CD4-positive, alpha-beta T cell treated with Interleukin-4 for 4 hours (primary cell): ENCODE measurements around the gene CACNG7.
"Not testable (repeated sequence)": the region's sequence is repeated elsewhere in the genome, so short reads cannot be mapped to it uniquely, and the experiment has no call there.

Experiments used
- DNase-seq: peaks from one replicate; pipeline ENCODE4 v3.0.0-alpha.2; 2020

Gene CACNG7

DNA sequence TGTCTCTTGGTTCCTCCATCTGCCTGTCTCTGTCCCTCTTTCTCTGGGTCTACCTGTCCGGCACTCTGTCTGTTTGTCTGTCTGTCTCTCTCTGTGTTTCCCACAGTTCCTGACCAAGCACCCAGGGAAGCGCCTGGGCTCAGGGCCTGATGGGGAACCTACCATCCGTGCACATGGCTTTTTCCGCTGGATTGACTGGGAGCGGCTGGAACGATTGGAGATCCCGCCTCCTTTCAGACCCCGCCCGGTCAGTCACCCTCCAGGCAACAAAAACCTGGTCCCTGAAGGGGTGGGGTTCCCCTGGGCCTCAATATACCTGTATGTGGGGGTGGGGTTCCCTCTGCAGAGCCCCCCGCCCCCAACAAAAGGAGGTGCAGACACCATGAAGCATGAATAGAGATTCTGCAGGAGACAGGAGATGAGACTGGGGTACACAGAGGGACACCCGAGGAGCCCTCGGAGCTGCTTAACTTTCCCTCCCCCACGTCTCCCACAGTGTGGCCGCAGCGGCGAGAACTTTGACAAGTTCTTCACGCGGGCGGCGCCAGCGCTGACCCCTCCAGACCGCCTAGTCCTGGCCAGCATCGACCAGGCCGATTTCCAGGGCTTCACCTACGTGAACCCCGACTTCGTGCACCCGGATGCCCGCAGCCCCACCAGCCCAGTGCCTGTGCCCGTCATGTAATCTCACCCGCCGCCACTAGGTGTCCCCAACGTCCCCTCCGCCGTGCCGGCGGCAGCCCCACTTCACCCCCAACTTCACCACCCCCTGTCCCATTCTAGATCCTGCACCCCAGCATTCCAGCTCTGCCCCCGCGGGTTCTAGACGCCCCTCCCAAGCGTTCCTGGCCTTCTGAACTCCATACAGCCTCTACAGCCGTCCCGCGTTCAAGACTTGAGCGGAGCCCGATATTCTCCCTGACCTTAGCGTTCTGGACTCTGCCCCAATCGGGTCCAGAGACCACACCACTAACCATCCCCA, 2.6 kb upstream of the CACNG7 start:
- DNase-seq, result peak; percentile 47

DNA sequence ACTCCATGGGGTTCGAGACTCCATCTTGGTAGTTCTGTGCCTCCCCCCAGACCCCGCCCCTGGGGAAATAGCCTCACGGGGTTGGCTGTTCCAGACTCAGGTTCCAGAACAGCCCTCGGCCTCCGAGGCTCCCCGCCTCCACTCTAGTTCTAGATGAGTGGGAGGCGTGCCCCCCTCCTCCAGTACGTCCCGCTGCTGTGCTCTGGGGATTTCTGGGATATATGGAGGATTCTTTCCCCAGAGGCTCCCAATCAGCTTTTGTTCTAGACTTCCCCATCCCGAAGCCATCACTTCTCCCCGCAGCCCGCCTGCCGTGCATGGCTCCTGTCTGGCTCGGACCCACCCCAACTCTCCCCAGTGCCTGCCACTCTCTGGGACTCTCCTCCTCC, 1.9 kb upstream of the CACNG7 start:
- no peak for DNase-seq

DNA sequence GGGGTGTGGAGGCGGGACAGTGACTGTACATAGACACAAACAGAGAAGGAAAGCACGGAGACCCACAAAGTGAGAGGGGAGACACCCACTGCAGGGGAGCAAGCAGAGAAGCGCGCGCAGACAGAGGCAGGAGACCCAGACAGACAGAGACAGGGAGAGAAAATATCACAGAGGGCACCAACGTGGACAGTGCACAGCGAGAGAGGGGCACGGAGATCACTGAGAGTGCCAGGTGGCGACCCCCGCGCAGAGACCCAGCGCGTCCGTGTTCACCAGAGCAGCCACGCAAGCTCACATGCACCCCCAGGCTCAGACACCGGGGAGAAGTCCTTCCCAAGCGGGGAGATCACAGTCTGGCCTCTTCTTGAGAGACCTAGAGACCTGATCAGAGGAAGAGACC, 1.4 kb upstream of the CACNG7 start:
- no peak for DNase-seq

DNA sequence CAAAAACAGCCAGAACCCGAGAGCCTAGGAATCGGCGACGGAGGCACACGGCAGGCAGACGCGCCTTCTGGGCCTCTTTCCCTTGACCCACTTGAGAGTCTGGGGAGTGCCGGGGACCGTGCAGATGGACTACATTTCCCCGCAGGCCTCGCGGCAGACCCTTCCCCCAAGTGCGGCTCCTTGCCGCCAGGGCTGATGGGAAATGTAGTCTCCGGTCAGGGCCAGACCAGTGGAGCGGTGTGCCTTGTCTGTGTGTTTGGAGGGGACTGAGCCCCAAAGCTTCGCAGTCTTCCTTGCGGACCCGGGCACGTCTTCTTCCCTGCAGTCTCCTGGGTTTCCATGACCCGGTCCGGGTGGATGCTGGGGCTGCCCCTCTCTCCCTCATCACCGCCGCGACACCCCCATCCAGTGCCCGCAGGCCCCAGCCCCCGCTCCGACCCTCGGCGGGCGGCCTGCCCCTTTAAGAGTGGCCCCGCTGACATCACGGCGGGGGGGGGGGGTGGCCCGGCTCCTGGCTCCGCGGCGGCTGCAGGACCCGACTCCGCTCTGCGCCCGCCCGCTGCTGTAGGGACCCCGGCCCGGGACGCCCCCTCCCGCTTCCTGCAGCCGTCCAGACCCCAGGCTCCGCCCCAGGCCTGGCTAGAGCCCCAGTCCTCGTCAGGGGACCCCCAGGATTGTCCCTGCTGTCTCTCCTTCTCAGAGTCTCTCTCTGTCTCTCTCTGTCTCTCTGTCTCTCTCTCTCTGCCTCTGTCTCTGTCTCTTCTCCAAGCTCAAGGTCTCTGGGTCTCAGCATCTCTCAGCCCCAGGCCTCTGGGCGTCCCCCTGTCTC, 758 bp upstream of the CACNG7 start:
- peak; percentile 17 for DNase-seq

DNA sequence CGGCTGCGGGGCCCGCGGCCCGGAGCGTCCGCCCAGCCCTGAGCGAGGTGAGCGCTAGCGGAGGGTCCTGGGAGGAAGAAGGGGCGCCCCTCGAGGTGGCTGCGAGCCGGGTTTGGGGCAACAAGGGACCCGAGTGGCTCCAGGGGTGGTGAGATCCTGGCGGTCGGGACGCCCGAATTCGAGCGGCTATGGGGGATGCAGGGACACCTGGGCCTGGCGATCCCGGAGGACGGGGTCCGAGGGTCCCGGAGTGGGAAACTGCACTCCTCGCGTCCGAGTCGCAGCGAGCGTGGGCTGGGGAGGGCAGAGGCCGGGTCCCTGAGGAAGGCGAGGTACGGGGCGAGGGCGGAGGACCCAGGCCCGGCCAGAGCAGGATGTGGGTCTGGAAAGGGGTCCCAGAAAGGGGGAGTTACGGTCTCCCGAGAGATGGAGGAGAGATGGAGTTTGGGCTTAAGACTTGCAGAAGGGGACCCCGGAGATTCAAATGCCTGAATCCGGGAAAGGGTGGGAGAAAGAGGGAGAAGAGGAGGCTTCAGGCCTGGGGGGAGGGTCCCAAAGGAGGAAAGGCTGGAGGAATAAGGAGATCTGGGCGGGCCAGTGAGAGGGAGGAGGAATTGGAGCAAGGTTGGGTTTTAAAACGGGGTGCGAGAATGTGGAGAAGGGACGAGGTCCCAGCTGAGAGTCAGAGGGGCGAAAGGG, 542 bp downstream of the CACNG7 start:
- DNase-seq, result no peak

DNA sequence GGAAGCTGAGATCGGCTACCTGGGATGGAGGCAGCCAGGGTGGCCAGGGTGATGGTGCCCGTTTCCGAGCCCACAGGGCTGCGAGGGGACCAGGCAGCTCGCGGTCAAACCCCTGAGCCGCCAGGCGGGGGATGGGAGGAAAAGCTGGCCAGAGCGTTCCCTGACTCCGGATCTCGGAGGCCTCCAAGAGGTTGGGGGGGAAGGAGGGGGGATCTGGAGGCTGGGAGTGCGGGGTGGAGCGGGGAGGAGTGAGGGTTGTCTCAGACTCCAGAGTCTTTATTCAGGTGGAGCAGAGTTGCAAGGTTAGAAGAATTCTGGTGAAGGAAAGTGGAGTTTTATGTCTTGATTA, 1.1 kb downstream of the CACNG7 start:
- DNase-seq, result no peak

DNA sequence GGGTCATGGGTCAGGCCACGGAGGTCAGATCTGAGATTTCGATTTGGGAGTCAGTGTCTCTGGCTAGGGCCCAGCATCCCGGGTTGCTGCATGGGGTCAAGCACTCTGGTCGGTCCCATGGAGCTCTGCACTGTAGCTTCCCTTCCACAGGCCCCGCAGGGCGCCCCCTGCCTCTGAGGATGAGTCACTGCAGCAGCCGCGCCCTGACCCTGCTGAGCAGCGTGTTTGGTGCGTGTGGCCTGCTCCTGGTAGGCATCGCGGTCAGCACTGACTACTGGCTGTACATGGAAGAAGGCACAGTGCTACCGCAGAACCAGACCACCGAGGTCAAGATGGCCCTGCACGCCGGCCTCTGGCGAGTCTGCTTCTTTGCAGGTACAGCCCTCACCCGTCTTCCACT, 3.6 kb downstream of the CACNG7 start:
- DNase-seq, result no peak

DNA sequence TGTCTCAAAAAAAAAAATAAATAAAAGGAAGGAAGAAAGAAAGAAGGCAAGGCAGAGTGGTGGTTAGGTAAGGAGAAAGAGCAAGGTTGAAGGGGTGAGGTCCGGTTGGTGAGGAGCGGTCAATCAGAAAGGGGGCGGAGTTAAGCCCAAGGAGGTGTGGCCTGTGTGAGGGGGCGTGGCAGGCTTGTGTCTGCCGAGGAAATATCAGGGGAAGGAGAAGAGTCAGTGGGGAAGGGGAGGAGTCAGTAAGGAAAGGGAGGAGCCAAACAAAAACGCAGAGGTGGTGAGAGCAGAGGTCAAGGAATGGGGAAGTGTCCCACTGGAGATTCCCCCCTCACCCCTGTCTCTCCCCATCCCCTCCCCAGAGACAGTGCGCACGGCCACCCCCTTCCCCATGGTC, 5.9 kb downstream of the CACNG7 start:
- no peak for DNase-seq

DNA sequence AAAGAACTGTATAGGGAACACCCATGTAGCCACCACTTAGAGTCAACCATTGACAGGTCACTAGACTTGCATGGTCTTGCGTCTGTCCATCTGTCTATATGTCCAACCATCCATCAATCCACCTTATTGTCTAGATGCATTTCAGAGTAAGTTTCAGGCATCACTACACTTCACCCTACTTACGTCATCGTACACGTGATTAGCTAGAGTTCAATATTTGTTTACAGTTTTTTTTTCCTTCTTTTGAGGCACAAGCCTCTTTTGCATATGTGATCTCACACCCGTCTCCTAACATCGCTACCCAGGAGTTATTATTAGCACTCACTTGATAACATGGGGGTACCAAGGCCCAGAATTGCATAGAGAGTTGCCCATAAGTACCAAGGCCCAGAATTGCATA, 6.9 kb downstream of the CACNG7 start:
- DNase-seq, result no peak

DNA sequence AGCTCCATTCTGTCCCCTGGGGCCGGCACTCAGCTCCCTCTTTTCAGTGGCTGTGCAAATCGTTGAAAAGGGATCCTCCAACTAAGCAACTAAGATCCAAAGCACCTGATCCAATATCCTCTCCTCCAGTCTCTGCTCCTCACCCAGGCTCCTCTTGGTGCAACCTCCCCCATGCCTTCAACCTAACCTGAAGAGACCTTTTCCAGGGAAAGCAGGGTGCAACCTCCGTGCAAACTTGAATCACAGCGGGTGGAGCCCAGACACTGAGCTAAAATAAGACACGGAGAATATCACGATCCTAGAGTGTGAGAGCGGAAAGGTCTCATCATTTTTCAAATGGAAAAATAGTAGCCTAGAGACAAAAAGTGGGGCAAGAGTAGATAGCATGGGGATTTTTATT, 8.3 kb downstream of the CACNG7 start:
- no peak for DNase-seq

DNA sequence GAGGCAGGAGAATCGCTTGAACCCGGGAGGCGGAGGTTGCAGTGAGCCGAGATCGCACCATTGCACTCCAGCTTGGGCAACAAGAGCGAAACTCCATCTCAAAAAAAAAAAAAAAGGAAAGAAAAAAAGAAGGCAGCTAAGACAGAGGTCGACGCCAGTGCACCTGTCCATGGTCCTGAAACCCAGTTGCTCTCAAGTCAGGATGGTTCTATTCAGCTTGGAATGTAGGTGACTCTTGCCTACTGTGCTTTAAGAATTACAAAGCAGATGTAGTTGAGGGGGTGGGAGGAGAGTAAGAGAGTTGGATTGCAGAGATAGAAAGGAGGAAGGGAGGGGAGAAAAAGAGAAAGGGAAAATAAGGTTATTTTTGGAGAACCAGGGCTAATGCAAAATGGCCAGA, 18.7 kb downstream of the CACNG7 start:
- DNase-seq, result no peak

DNA sequence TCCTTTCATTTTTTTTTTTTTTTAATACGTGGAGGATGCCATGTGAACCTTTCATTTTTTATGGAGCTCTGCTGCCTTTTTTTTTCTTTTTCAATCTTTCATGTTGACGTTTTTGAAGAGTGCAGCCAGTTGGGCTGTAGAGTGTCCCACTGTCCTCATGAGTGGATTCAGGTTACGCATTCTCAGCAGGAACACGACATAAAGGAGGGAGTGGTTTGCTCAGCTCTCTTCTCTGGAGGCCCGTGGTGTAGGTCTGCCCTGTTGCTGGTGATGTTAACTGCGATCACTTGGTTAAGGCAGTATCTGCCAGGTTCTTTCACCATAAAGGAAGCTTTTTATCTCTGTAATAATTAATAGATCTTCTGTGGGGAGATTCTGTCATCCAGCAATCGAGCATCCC, 27.0 kb downstream of the CACNG7 start:
- no peak for DNase-seq

DNA sequence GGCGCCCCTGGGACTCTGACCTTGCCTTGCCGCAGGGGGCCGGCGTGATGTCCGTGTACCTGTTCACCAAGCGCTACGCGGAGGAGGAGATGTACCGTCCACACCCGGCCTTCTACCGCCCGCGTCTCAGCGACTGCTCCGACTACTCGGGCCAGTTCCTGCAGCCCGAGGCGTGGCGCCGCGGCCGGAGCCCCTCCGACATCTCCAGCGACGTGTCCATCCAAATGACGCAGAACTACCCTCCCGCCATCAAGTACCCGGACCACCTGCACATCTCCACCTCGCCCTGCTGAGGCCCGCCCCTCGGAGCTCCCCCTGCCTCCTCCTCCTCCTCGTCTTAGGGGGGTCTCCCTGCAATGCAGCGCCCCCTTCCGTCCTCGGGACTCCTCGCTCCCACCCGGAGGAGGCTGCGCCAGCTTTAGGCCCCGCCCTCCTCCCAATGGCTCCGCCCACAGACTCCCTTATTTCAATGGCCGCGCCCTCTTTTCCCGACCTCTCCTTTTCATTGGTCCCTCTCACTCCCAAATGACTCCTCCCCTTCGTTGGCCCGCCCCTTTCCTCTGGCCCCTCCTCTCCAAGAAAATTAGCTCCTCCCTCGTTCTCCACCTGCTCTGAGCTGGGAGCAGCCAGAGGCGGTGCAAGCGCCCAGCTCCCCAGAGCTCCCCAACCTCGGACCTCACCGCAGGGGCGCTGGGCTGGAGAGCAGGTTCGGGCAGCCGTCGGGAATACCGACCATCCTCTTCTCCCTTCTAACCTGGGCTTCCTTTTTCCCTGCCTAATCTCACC, 33.1 kb downstream of the CACNG7 start:
- no peak for DNase-seq

DNA sequence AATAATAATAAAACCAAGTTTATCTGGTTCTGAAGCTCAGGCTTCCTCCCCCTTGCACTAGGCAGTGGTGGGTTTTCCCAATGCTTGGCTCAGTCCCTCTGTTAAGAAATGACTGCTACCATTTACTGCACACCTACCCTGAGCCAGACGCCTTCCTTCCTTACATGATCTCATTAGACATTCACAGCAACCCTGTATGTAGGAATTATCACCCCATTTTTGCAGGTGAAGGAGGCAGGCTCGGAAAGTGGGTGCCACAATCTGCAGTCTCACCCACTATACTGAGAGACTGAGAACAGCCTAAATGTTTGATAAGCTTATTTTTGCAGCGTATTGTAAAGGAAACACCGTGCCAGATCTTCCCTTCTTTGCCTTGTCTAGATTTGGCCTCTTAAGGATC, 35.3 kb downstream of the CACNG7 start:
- no peak for DNase-seq

DNA sequence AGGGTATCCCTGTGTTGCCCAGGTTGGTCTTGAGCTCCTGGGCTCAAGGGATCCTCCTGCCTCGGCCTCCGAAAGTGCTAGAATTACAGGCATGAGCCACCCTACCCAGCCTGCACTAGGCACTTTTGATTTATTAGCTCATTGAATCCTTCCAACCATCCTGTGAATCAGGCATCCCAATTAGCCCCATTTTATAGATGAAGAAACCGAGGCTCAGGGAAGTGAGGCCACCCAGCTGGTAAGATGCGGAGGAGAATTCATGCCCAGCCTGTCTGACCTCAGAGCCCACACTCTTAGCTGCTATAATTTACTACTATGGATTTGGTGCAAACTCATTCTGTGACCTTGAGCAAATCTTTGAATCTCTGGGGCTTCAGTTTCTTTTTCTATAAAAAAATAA, 35.9 kb downstream of the CACNG7 start:
- DNase-seq, result no peak

DNA sequence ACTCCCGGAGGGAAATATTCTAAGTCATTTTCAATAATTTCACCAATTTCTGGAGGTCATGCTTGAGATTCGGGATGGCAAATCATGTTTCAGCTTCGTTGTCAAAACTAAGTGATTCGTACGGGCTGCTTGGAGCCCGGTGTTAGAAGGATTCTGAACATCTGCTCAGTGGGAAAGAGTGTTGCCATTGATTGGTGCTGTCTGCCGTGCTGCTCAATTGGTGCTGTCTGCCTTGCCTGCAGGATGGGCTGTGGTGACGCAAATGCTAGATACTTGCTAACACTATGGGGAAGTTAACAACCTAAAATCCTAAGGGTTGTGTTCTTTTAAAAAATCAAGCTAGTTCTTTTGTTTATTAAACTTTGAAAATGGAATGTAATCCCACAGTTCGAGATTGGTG, 36.4 kb downstream of the CACNG7 start:
- DNase-seq, result no peak

DNA sequence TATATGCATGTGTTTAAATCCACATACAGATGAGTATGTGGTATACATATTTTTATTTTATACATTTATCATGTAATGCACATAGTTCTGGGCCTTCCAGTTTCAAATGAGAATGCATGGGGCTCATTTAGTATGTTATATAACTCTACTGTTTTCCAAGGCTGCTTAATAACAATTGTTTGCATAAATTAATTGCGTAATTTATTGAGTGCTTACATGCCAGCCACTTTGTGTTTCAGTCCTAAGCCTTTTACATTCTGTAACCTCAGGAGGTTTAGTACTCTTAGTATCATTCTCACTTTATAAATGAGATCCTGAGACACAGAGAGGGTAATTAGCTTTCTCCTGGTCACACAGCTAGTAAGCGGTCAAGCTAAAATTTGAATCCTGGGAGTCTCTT, 36.9 kb downstream of the CACNG7 start:
- no peak for DNase-seq

DNA sequence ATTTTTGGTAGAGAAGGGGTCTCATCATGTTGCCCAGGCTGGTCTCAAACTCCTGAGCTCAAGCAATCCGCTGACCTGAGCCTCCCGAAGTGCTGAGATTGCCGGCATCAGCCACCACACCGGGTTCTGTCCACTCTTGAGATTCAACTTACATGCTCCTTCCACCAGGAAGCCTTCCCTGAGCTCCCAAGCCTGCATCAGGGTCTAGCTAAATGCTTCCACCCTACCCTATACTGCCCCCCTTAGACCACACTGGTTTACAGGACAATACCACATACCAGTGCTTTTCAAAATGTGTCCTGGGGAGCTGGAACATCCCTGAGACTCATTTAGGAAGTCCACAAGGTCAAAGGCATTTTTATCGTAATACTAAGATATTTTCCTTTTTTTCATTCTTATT, 38.5 kb downstream of the CACNG7 start:
- DNase-seq, result no peak

DNA sequence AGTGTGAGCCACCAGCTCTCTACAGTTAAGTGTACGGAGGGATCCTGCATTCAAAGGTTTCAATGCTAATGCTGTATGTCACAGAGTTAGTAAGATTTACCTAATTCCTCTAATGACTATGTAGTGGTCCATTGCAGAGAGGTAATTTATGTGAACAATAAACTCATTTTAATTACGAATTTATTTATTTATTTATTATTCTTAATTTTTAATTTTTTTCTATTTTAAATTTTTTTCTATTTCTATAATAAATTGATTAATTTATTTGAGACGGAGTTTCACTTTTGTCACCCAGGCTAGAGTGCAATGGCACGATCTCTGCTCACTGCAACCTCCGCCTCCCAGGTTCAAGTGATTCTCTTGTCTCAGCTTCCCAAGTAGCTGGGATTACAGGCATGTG, 39.5 kb downstream of the CACNG7 start:
- not testable (repeated sequence) for DNase-seq

DNA sequence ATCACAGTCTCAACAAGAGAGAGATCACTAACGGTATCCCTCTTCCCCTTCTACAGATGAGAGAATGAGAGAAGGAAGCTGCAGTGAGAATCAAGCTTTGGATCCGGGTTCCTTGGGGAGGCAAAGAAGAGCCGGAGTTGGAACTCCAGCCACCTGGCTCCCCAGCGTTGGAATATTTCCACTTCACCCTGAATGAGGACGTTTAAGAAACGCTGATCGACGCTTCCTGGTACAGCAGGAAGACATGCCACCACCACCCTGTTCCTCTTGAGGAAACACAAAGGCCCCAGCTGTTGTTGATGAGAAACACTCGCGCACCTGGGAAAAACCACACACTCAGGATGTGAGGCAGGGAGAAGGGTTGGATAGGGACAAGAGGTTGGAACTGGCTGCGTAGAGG, 42.4 kb downstream of the CACNG7 start:
- no peak for DNase-seq

DNA sequence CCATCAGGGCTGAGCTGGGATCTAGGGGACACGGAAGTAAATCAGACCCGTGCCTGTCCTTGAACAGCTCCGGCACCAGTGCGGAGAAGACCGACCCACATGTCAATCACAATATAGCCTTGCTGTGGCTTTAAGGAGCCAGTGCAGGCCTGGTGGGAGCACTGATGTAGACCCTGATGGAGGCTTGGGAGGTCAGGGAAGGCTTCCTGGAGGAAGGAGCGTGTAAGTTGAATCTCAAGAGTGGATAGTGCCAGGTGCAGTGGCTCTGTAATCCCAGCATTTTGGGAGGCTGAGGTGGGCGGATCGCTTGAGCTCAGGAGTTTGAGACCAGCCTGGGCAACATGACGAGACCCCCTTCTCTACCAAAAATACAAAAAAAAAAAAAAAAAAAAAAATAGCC, 42.9 kb downstream of the CACNG7 start:
- DNase-seq, result no peak

DNA sequence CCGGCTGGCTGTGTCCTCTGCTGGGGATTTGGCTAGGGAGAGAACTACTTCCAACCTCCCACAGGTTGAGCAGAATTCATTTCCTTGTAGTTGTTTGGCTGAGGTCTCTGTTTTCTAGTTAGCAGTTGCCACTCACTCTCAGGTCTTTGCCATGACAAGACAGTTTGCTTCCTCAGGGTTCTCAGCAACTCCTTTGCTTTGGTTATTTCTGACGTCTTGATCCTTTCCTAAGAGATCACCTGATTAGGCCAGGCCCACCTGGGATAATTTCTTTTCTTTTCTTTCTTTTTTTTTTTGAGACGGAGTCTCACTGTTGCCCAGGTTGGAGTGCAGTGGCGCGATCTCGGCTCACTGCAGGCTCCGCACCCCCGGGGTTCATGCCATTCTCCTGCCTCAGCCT, 44.3 kb downstream of the CACNG7 start:
- DNase-seq, result no peak
